GM23338 (cell line): ENCODE data around the gene PIK3C2G. TPM values are rescaled to one million over a fixed set of nuclear protein-coding genes. Genes with fewer than 3 reads are reported as not detected.

ENCODE experiments used
- ATAC-seq: fragments of 200-7000 bp; cut with Tn5 transposase; 3 replicates; pipeline ENCODE4 v1.9.1; 2020
- DNase-seq: peaks from one replicate; pipeline ENCODE4 v3.0.0-alpha.2; 2015; ENCODE audit warnings: low spot score
- H2AFZ ChIP-seq: fragments of 200-600 bp; sonication (generic); 2 replicates; pipeline ENCODE4 v1.8.0; 2016; ENCODE audit warnings: antibody characterized with exemption, mild to moderate bottlenecking, moderate library complexity
- H3F3A ChIP-seq: fragments of 200-600 bp; sonication (generic); replicated peaks from 2 replicates; pipeline ENCODE4 v1.8.0; 2017; ENCODE audit warnings: antibody characterized with exemption, mixed run types, low read depth
- H3K27ac ChIP-seq: fragments of 200-600 bp; sonication (generic); 2 replicates; pipeline ENCODE4 v1.6.1; 2016; ENCODE audit warnings: low read depth
- H3K27me3 ChIP-seq: fragments of 200-600 bp; sonication (generic); 2 replicates; pipeline ENCODE4 v1.8.0; 2016; ENCODE audit warnings: mild to moderate bottlenecking, mixed run types, moderate library complexity; ENCODE audit not compliant: insufficient read depth
- H3K36me3 ChIP-seq: fragments of 200-600 bp; sonication (generic); 2 replicates; pipeline ENCODE4 v1.8.0; 2016; ENCODE audit warnings: mild to moderate bottlenecking; ENCODE audit not compliant: insufficient read depth
- H3K4me1 ChIP-seq: fragments of 200-600 bp; sonication (generic); 2 replicates; pipeline ENCODE4 v1.8.0; 2016; ENCODE audit warnings: mild to moderate bottlenecking, moderate library complexity; ENCODE audit not compliant: insufficient read depth
- H3K4me2 ChIP-seq: fragments of 200-600 bp; sonication (generic); 2 replicates; pipeline ENCODE4 v1.7.1; 2017; ENCODE audit warnings: mixed run types
- H3K4me3 ChIP-seq: fragments of 200-600 bp; sonication (generic); 2 replicates; pipeline ENCODE4 v1.6.1; 2016; ENCODE audit warnings: mixed run types
- H3K79me2 ChIP-seq: fragments of 200-600 bp; sonication (generic); replicated peaks from 2 replicates; pipeline ENCODE4 v1.8.0; 2017; ENCODE audit warnings: mild to moderate bottlenecking; ENCODE audit not compliant: insufficient read depth
- H3K9me2 ChIP-seq: fragments of 200-600 bp; sonication (generic); 2 replicates; pipeline ENCODE4 v1.8.0; 2017; ENCODE audit not compliant: insufficient read depth
- H4K20me1 ChIP-seq: fragments of 200-600 bp; sonication (generic); replicated peaks from 2 replicates; pipeline ENCODE4 v1.8.0; 2017; ENCODE audit warnings: mild to moderate bottlenecking; ENCODE audit not compliant: insufficient read depth
- H3K27ac Mint-ChIP-seq: 2 replicates; pipeline ENCODE4 v1.8.0; 2020; ENCODE audit warnings: inconsistent platforms, mild to moderate bottlenecking, moderate library complexity, mixed read lengths
- H3K27me3 Mint-ChIP-seq: 3 replicates; pipeline ENCODE4 v1.8.0; 2022; ENCODE audit warnings: low read depth, mild to moderate bottlenecking, moderate library complexity, mixed read lengths, inconsistent platforms; ENCODE audit not compliant: insufficient read depth, poor library complexity
- H3K36me3 Mint-ChIP-seq: 3 replicates; pipeline ENCODE4 v1.8.0; 2021; ENCODE audit warnings: low read depth, mild to moderate bottlenecking, inconsistent platforms, moderate library complexity, mixed read lengths
- H3K4me1 Mint-ChIP-seq: 3 replicates; pipeline ENCODE4 v1.8.0; 2020; ENCODE audit warnings: mild to moderate bottlenecking, inconsistent platforms, mixed read lengths
- H3K4me3 Mint-ChIP-seq: 3 replicates; pipeline ENCODE4 v1.8.0; 2021; ENCODE audit warnings: moderate library complexity, mild to moderate bottlenecking, inconsistent platforms, mixed read lengths
- H3K9me3 Mint-ChIP-seq: 3 replicates; pipeline ENCODE4 v1.8.0; 2020; ENCODE audit warnings: moderate library complexity, mild to moderate bottlenecking, inconsistent platforms, mixed read lengths
- CREB1 ChIP-seq: fragments of 250-450 bp; sonication (Bioruptor Pico); IDR thresholded peaks from 2 replicates; pipeline ENCODE4 v1.5.0; 2020; ENCODE audit warnings: low read depth, mild to moderate bottlenecking, moderate library complexity
- EZH2 ChIP-seq: fragments of 200-600 bp; sonication (generic); IDR thresholded peaks from one replicate; pipeline ENCODE4 v1.8.0; 2017; ENCODE audit warnings: antibody characterized with exemption, mild to moderate bottlenecking, low read depth; ENCODE audit not compliant: unreplicated experiment
- EZH2phosphoT487 ChIP-seq: fragments of 200-600 bp; sonication (generic); IDR thresholded peaks from one replicate; pipeline ENCODE4 v1.8.1; 2018; ENCODE audit warnings: antibody characterized with exemption; ENCODE audit not compliant: unreplicated experiment
- JUNB ChIP-seq: IDR thresholded peaks from one replicate; pipeline ENCODE4 v1.6.1; 2016; ENCODE audit warnings: antibody characterized with exemption; ENCODE audit not compliant: unreplicated experiment
- NANOG ChIP-seq: IDR thresholded peaks from 2 replicates; pipeline ENCODE4 v1.6.1; 2016; ENCODE audit warnings: antibody characterized with exemption, borderline replicate concordance
- POLR2AphosphoS5 ChIP-seq: IDR thresholded peaks from 2 replicates; pipeline ENCODE4 v1.6.1; 2016; ENCODE audit warnings: antibody characterized with exemption, low read depth
- ZNF114 ChIP-seq: fragments of 250-450 bp; sonication (Bioruptor Pico); IDR thresholded peaks from 2 replicates; pipeline ENCODE4 v1.5.0; 2020; ENCODE audit warnings: mild to moderate bottlenecking, moderate library complexity
- polyA plus RNA-seq: library from polyadenylated mRNA; unstranded; fragments of >200 nt; fragmentation: Nextera tagmentation; extraction: Ambion mirVana; gene quantifications from 2 replicates; pipeline ENCODE4 v1.2.1, GENCODE V29; 2016
- total RNA-seq: library from RNA; depleted of rRNA; stranded (reverse); fragments of >200 nt; shearing (Covaris generic); gene quantifications from 2 replicates; pipeline ENCODE4 v1.2.3, GENCODE V29; 2014
- TF ChIP-seq, protein P1 (sequence below), 2 experiments: fragments of 200-600 bp in 1 of 2; sonication (generic) in 1 of 2; conservative IDR thresholded peaks; 2 replicates each; pipeline versions ENCODE4 v1.5.1 to v1.6.1; 2016 to 2017; ENCODE audit warnings: antibody characterized with exemption in 2 of 2, low read depth in 2 of 2, mild to moderate bottlenecking in 2 of 2, moderate library complexity in 1 of 2
- TF ChIP-seq, protein P2 (sequence below): fragments of 250-450 bp; sonication (Bioruptor Pico); IDR thresholded peaks from 2 replicates; pipeline ENCODE4 v1.5.0; 2020; ENCODE audit warnings: mild to moderate bottlenecking, moderate library complexity

The PIK3C2G gene
- total and polyA plus RNA-seq, 2 experiments from 2014 or later, result not detected

DNA sequence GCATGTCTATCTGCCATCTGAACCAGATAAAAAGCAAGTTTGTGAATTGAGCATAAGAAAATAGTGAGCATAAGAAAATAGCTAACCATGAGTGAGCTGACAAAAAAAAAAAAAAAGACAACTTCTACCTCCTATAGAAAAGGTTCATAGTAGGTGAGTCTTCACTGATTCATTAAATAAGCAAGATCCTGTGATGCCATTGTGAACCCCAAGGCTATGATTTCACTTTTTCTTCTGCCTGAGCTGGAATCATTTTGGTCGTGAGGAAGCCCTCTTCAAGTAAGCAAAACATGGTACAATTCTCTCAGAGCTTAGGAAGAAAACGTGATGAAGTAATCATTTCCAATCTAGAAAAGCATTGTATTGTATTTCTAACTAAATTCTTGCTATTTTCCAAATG is 1.2 kb downstream of the PIK3C2G start:
- no peaks in the 10 kb centered on the region for H3K9me3 Mint-ChIP-seq
- H3K4me2 ChIP-seq, result no peak overlapping the region
- H3K4me1 Mint-ChIP-seq, result peaks cover 20% of the 10 kb centered on the region
- no peaks in the 10 kb centered on the region for H4K20me1 ChIP-seq
- TF ChIP-seq EZH2 (no peak), POLR2AphosphoS5 (no peak), JUNB (no peak), ZNF114 (CRISPR knock-in tag) (no peak), CREB1 (no peak), EZH2phosphoT487 (no peak), NANOG (no peak)
- TF ChIP-seq, protein P1, sequence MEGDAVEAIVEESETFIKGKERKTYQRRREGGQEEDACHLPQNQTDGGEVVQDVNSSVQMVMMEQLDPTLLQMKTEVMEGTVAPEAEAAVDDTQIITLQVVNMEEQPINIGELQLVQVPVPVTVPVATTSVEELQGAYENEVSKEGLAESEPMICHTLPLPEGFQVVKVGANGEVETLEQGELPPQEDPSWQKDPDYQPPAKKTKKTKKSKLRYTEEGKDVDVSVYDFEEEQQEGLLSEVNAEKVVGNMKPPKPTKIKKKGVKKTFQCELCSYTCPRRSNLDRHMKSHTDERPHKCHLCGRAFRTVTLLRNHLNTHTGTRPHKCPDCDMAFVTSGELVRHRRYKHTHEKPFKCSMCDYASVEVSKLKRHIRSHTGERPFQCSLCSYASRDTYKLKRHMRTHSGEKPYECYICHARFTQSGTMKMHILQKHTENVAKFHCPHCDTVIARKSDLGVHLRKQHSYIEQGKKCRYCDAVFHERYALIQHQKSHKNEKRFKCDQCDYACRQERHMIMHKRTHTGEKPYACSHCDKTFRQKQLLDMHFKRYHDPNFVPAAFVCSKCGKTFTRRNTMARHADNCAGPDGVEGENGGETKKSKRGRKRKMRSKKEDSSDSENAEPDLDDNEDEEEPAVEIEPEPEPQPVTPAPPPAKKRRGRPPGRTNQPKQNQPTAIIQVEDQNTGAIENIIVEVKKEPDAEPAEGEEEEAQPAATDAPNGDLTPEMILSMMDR (conservative IDR thresholded peaks at IDR 0.05; ENCODE audit: low read depth in 2 of 2), result no peak
- TF ChIP-seq, protein P2, sequence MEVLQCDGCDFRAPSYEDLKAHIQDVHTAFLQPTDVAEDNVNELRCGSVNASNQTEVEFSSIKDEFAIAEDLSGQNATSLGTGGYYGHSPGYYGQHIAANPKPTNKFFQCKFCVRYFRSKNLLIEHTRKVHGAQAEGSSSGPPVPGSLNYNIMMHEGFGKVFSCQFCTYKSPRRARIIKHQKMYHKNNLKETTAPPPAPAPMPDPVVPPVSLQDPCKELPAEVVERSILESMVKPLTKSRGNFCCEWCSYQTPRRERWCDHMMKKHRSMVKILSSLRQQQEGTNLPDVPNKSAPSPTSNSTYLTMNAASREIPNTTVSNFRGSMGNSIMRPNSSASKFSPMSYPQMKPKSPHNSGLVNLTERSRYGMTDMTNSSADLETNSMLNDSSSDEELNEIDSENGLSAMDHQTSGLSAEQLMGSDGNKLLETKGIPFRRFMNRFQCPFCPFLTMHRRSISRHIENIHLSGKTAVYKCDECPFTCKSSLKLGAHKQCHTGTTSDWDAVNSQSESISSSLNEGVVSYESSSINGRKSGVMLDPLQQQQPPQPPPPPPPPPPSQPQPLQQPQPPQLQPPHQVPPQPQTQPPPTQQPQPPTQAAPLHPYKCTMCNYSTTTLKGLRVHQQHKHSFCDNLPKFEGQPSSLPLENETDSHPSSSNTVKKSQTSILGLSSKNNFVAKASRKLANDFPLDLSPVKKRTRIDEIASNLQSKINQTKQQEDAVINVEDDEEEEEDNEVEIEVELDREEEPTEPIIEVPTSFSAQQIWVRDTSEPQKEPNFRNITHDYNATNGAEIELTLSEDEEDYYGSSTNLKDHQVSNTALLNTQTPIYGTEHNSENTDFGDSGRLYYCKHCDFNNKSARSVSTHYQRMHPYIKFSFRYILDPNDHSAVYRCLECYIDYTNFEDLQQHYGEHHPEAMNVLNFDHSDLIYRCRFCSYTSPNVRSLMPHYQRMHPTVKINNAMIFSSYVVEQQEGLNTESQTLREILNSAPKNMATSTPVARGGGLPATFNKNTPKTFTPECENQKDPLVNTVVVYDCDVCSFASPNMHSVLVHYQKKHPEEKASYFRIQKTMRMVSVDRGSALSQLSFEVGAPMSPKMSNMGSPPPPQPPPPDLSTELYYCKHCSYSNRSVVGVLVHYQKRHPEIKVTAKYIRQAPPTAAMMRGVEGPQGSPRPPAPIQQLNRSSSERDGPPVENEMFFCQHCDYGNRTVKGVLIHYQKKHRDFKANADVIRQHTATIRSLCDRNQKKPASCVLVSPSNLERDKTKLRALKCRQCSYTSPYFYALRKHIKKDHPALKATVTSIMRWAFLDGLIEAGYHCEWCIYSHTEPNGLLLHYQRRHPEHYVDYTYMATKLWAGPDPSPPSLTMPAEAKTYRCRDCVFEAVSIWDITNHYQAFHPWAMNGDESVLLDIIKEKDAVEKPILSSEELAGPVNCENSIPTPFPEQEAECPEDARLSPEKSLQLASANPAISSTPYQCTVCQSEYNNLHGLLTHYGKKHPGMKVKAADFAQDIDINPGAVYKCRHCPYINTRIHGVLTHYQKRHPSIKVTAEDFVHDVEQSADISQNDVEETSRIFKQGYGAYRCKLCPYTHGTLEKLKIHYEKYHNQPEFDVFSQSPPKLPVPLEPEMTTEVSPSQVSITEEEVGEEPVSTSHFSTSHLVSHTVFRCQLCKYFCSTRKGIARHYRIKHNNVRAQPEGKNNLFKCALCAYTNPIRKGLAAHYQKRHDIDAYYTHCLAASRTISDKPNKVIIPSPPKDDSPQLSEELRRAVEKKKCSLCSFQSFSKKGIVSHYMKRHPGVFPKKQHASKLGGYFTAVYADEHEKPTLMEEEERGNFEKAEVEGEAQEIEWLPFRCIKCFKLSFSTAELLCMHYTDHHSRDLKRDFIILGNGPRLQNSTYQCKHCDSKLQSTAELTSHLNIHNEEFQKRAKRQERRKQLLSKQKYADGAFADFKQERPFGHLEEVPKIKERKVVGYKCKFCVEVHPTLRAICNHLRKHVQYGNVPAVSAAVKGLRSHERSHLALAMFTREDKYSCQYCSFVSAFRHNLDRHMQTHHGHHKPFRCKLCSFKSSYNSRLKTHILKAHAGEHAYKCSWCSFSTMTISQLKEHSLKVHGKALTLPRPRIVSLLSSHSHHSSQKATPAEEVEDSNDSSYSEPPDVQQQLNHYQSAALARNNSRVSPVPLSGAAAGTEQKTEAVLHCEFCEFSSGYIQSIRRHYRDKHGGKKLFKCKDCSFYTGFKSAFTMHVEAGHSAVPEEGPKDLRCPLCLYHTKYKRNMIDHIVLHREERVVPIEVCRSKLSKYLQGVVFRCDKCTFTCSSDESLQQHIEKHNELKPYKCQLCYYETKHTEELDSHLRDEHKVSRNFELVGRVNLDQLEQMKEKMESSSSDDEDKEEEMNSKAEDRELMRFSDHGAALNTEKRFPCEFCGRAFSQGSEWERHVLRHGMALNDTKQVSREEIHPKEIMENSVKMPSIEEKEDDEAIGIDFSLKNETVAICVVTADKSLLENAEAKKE (CRISPR knock-in tag), result no peak
- peaks cover 1% of the 10 kb centered on the region for H3K27me3 Mint-ChIP-seq
- no peak for DNase-seq
- no peaks in the 10 kb centered on the region for H3K36me3 Mint-ChIP-seq
- no peaks in the 10 kb centered on the region for H3K79me2 ChIP-seq
- no peaks in the 10 kb centered on the region for H3K9me2 ChIP-seq
- no peak overlapping the region for H3K4me3 Mint-ChIP-seq
- no peak overlapping the region for H2AFZ ChIP-seq
- H3K27me3 ChIP-seq, result no peaks in the 10 kb centered on the region
- no peaks in the 10 kb centered on the region for H3K36me3 ChIP-seq
- H3K27ac Mint-ChIP-seq, result no peak overlapping the region; the same call in 1 of the 2 replicates
- no peak overlapping the region for H3K4me3 ChIP-seq
- no peak for ATAC-seq
- peaks cover 7% of the 10 kb centered on the region; the same call in 1 of the 2 replicates for H3K4me1 ChIP-seq
- H3F3A ChIP-seq, result no peaks in the 10 kb centered on the region
- H3K27ac ChIP-seq, result no peak overlapping the region
